ENCODE data around the gene WDR37.

DNA sequence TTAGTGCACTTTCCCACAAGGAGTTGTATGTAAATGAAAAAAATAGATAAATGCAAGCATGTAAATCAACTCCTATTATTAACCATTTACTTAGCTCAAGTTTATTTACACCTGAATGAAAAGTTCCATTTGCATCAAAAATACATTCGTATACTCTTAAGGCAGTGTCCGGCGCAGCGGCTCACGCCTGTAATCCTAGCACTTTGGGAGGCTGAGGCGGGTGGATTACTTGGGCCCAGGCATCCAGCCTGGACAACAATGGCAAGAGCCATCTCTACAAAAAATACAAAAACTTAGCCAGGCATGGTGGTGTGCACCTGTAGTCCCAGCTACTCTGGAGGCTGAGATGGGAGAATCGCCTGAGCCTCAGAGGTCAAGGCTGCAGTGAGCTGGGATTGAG is 26.3 kb upstream of the WDR37 start:
- no peak for TF ChIP-seq CTCF (IDR thresholded peaks at IDR 0.05)
- TF ChIP-seq EZH2 (IDR thresholded peaks at IDR 0.05; ENCODE audit: borderline replicate concordance, insufficient read depth, low read depth, low read length, poor library complexity, severe bottlenecking) = no peak

Data from B cell (primary cell).